HepG2 (cell line): Measurements from ENCODE around the gene NOTUM. TPM values are rescaled to one million over a fixed set of nuclear protein-coding genes. Genes with fewer than 3 reads are reported as not detected.

Experiments used
- CBX5 ChIP-seq: sonication (generic); formaldehyde crosslinking; IDR thresholded peaks from 2 replicates; pipeline ENCODE4 v1.4.0; 2020; ENCODE audit warnings: missing genetic modification reagents, borderline replicate concordance
- MAZ ChIP-seq, 2 experiments: sonication (generic) in 1 of 2; formaldehyde crosslinking in 1 of 2; IDR thresholded peaks; 2 replicates each; pipeline versions ENCODE4 v1.5.0 to v1.6.1; 2012 to 2020; ENCODE audit warnings: low read depth in 2 of 2, mild to moderate bottlenecking in 2 of 2, borderline replicate concordance in 1 of 2, improper control_type of control experiment in 1 of 2, low read length in 1 of 2, missing genetic modification reagents in 1 of 2, moderate library complexity in 1 of 2
- NR2F2 ChIP-seq: IDR thresholded peaks from 2 replicates; pipeline ENCODE4 v1.6.1; 2012; ENCODE audit warnings: low read depth, inconsistent platforms, borderline replicate concordance
- RORA ChIP-seq: sonication (generic); formaldehyde crosslinking; IDR thresholded peaks from 2 replicates; pipeline ENCODE4 v1.5.0; 2020; ENCODE audit warnings: mild to moderate bottlenecking, missing genetic modification reagents, moderate library complexity
- SP2 ChIP-seq: sonication (generic); formaldehyde crosslinking; IDR thresholded peaks from 2 replicates; pipeline ENCODE4 v1.5.1; 2020; ENCODE audit warnings: mild to moderate bottlenecking, missing genetic modification reagents
- SPEN ChIP-seq: sonication (generic); formaldehyde crosslinking; IDR thresholded peaks from 2 replicates; pipeline ENCODE4 v1.5.1; 2020; ENCODE audit warnings: low read depth, mild to moderate bottlenecking, missing genetic modification reagents
- SRF ChIP-seq: IDR thresholded peaks from 2 replicates; pipeline ENCODE4 v1.6.1; 2011; ENCODE audit warnings: mild to moderate bottlenecking, low read depth, low read length, moderate library complexity
- STAG1 ChIP-seq: sonication (generic); formaldehyde crosslinking; IDR thresholded peaks from 2 replicates; pipeline ENCODE4 v1.4.0; 2020; ENCODE audit warnings: missing genetic modification reagents
- THYN1 ChIP-seq: sonication (generic); formaldehyde crosslinking; IDR thresholded peaks from 2 replicates; pipeline ENCODE4 v1.8.1; 2023; ENCODE audit warnings: low read depth, mild to moderate bottlenecking, moderate library complexity, missing genetic modification reagents, borderline replicate concordance
- ZFP36L1 ChIP-seq: sonication (generic); formaldehyde crosslinking; IDR thresholded peaks from 2 replicates; pipeline ENCODE4 v1.8.0; 2022; ENCODE audit warnings: mild to moderate bottlenecking, missing genetic modification reagents, moderate library complexity
- ZFP62 ChIP-seq: sonication (generic); formaldehyde crosslinking; IDR thresholded peaks from 2 replicates; pipeline ENCODE4 v1.4.0; 2020; ENCODE audit warnings: missing genetic modification reagents
- ZFY ChIP-seq: sonication (generic); formaldehyde crosslinking; IDR thresholded peaks from 2 replicates; pipeline ENCODE4 v1.4.0; 2020; ENCODE audit warnings: missing genetic modification reagents
- ZNF121 ChIP-seq: sonication (generic); formaldehyde crosslinking; IDR thresholded peaks from 2 replicates; pipeline ENCODE4 v1.5.0; 2020; ENCODE audit warnings: mild to moderate bottlenecking, missing genetic modification reagents
- ZNF205 ChIP-seq: IDR thresholded peaks from 2 replicates; pipeline ENCODE4 v1.6.1; 2018; ENCODE audit warnings: missing biosample characterization, missing genetic modification reagents
- ZNF234 ChIP-seq: sonication (generic); formaldehyde crosslinking; conservative IDR thresholded peaks from 2 replicates; pipeline ENCODE4 v1.5.1; 2020; ENCODE audit warnings: mild to moderate bottlenecking, missing genetic modification reagents
- ZNF510 ChIP-seq: sonication (generic); formaldehyde crosslinking; IDR thresholded peaks from 2 replicates; pipeline ENCODE4 v1.4.0; 2020; ENCODE audit warnings: low read depth, mild to moderate bottlenecking, missing genetic modification reagents
- ZNF782 ChIP-seq: sonication (generic); formaldehyde crosslinking; IDR thresholded peaks from 2 replicates; pipeline ENCODE4 v1.4.0; 2020; ENCODE audit warnings: missing genetic modification reagents, mild to moderate bottlenecking, borderline replicate concordance
- ZNF816 ChIP-seq: sonication (generic); formaldehyde crosslinking; IDR thresholded peaks from 2 replicates; pipeline ENCODE4 v1.8.0; 2022; ENCODE audit warnings: missing genetic modification reagents, mild to moderate bottlenecking, borderline replicate concordance
- ZNF839 ChIP-seq: sonication (generic); formaldehyde crosslinking; IDR thresholded peaks from 2 replicates; pipeline ENCODE4 v1.4.0; 2020; ENCODE audit warnings: missing genetic modification reagents, mild to moderate bottlenecking, borderline replicate concordance
- ZNF878 ChIP-seq: sonication (generic); formaldehyde crosslinking; IDR thresholded peaks from 2 replicates; pipeline ENCODE4 v1.8.1; 2023; ENCODE audit warnings: mild to moderate bottlenecking, missing genetic modification reagents, moderate library complexity
- polyA plus RNA-seq, 8 experiments: library from polyadenylated mRNA; depleted of rRNA in 3 of 8; stranded (reverse) in 7 of 8; unstranded in 1 of 8; fragments of >200 nt; fragmentation: Illumina TruSeq in 4 of 8; extraction: Trizol in 4 of 8; gene quantifications; 2 replicates each; pipeline versions ENCODE4 v1.2.1 to v1.2.3, GENCODE V29; 2011 to 2016; ENCODE audit warnings: low read depth in 4 of 8, missing spikeins in 1 of 8, mixed read lengths in 1 of 8; ENCODE audit not compliant: insufficient read depth in 1 of 8
- total RNA-seq, 5 experiments: library from RNA; depleted of rRNA; stranded (reverse); fragments of >200 nt; fragmentation: Illumina TruSeq; extraction: Trizol; gene quantifications; 2 replicates each; pipeline ENCODE4 v1.2.3, GENCODE V29; 2016; ENCODE audit warnings: low read depth in 1 of 5
- TF ChIP-seq, protein P1 (sequence below): sonication (generic); formaldehyde crosslinking; IDR thresholded peaks from 2 replicates; pipeline ENCODE4 v1.4.0; 2020; ENCODE audit warnings: mild to moderate bottlenecking, missing genetic modification reagents
- TF ChIP-seq, protein P2 (sequence below): sonication (generic); formaldehyde crosslinking; IDR thresholded peaks from 2 replicates; pipeline ENCODE4 v1.5.0; 2020; ENCODE audit warnings: missing genetic modification reagents
- TF ChIP-seq, protein P3 (sequence below): sonication (generic); formaldehyde crosslinking; IDR thresholded peaks from 2 replicates; pipeline ENCODE4 v1.9.0; 2021; ENCODE audit warnings: missing genetic modification reagents, mild to moderate bottlenecking, borderline replicate concordance
- TF ChIP-seq, protein P4 (sequence below): sonication (generic); formaldehyde crosslinking; IDR thresholded peaks from 2 replicates; pipeline ENCODE4 v1.4.0; 2020; ENCODE audit warnings: mild to moderate bottlenecking, missing genetic modification reagents
- TF ChIP-seq, protein P5 (sequence below): sonication (generic); formaldehyde crosslinking; IDR thresholded peaks from 2 replicates; pipeline ENCODE4 v1.5.0; 2020; ENCODE audit warnings: missing genetic modification reagents

The NOTUM gene
- total and polyA plus RNA-seq, 2 of the 13 experiments (the other 11 are each of a cell fraction or from before 2014, with no cell fraction given), result 150 to 160 TPM

DNA sequence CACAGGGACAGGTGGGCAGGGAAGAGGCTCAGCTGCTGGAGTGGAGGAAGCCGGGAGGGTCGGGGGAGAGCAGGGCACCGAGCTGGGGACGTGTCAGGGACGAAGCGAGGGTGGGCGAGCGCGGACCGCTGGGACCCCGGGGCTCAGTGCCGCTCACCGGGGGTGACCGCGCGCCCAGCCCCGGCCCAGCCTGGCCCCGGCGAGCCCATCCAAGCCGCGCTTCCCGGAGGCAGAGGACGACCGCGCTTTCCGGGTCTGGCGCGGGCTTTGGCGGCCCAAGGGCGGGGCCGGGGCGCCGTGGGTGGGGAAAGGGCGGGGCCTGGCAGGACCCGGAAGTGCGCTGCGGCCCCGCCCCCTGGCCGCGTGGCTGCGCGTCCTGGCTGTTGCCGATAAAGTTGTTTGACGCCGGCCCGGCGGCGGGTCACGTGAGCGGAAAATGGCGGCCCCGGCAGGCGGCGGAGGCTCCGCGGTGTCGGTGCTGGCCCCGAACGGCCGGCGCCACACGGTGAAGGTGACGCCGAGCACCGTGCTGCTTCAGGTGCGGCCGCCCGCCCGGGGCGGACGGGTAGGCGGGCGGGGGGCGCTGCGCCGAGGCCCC lies 16.3 kb upstream of the NOTUM start, which contains the start of gene ASPSCR1 (continued):
- TF ChIP-seq, protein P1, sequence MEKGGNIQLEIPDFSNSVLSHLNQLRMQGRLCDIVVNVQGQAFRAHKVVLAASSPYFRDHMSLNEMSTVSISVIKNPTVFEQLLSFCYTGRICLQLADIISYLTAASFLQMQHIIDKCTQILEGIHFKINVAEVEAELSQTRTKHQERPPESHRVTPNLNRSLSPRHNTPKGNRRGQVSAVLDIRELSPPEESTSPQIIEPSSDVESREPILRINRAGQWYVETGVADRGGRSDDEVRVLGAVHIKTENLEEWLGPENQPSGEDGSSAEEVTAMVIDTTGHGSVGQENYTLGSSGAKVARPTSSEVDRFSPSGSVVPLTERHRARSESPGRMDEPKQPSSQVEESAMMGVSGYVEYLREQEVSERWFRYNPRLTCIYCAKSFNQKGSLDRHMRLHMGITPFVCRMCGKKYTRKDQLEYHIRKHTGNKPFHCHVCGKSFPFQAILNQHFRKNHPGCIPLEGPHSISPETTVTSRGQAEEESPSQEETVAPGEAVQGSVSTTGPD (CRISPR knock-in tag), result no peak
- TF ChIP-seq STAG1 (CRISPR knock-in tag), result peak; percentile 2; the same call in 1 of the 2 replicates
- TF ChIP-seq ZNF839 (CRISPR knock-in tag), result no peak
- peak; percentile 92 for TF ChIP-seq SPEN (CRISPR knock-in tag)
- peak; percentile 74; the same call in 1 of the 2 replicates for TF ChIP-seq ZNF205
- 0 out of 2 replicates have a peak, but pooled peaks have one; percentile 3 for TF ChIP-seq ZFP62 (CRISPR knock-in tag)
- TF ChIP-seq, protein P2, sequence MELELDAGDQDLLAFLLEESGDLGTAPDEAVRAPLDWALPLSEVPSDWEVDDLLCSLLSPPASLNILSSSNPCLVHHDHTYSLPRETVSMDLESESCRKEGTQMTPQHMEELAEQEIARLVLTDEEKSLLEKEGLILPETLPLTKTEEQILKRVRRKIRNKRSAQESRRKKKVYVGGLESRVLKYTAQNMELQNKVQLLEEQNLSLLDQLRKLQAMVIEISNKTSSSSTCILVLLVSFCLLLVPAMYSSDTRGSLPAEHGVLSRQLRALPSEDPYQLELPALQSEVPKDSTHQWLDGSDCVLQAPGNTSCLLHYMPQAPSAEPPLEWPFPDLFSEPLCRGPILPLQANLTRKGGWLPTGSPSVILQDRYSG (CRISPR knock-in tag), result no peak
- no peak for TF ChIP-seq CBX5 (CRISPR knock-in tag)
- TF ChIP-seq RORA (CRISPR knock-in tag), result no peak
- TF ChIP-seq MAZ (IDR thresholded peaks at IDR 0.05; ENCODE audit: borderline replicate concordance, low read depth, low read length), result peak; percentile 93
- peak; percentile 98 for TF ChIP-seq MAZ (CRISPR knock-in tag; IDR thresholded peaks at IDR 0.05; ENCODE audit: low read depth)
- TF ChIP-seq SP2 (CRISPR knock-in tag), result peak; percentile 65
- TF ChIP-seq ZNF234 (CRISPR knock-in tag), result no peak
- no peak for TF ChIP-seq ZNF878 (CRISPR knock-in tag)
- peak; percentile 80; the same call in 1 of the 2 replicates for TF ChIP-seq ZFY (CRISPR knock-in tag)
- TF ChIP-seq, protein P3, sequence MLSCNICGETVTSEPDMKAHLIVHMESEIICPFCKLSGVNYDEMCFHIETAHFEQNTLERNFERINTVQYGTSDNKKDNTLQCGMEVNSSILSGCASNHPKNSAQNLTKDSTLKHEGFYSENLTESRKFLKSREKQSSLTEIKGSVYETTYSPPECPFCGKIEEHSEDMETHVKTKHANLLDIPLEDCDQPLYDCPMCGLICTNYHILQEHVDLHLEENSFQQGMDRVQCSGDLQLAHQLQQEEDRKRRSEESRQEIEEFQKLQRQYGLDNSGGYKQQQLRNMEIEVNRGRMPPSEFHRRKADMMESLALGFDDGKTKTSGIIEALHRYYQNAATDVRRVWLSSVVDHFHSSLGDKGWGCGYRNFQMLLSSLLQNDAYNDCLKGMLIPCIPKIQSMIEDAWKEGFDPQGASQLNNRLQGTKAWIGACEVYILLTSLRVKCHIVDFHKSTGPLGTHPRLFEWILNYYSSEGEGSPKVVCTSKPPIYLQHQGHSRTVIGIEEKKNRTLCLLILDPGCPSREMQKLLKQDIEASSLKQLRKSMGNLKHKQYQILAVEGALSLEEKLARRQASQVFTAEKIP (CRISPR knock-in tag), result no peak
- TF ChIP-seq ZNF121 (CRISPR knock-in tag), result peak; percentile 54; the same call in 1 of the 2 replicates
- TF ChIP-seq, protein P4, sequence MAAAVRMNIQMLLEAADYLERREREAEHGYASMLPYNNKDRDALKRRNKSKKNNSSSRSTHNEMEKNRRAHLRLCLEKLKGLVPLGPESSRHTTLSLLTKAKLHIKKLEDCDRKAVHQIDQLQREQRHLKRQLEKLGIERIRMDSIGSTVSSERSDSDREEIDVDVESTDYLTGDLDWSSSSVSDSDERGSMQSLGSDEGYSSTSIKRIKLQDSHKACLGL (CRISPR knock-in tag), result peak; percentile 95
- no peak for TF ChIP-seq NR2F2
- TF ChIP-seq ZFP36L1 (CRISPR knock-in tag), result no peak
- TF ChIP-seq, protein P5, sequence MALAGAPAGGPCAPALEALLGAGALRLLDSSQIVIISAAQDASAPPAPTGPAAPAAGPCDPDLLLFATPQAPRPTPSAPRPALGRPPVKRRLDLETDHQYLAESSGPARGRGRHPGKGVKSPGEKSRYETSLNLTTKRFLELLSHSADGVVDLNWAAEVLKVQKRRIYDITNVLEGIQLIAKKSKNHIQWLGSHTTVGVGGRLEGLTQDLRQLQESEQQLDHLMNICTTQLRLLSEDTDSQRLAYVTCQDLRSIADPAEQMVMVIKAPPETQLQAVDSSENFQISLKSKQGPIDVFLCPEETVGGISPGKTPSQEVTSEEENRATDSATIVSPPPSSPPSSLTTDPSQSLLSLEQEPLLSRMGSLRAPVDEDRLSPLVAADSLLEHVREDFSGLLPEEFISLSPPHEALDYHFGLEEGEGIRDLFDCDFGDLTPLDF (CRISPR knock-in tag), result peak; percentile 57; the same call in 1 of the 2 replicates
- TF ChIP-seq ZNF816 (CRISPR knock-in tag), result no peak
- TF ChIP-seq ZNF510, result 0 out of 2 replicates have a peak, but pooled peaks have one; percentile 20
- TF ChIP-seq SRF, result no peak
- TF ChIP-seq ZNF782, result no peak
- peak; percentile 69; the same call in 1 of the 2 replicates for TF ChIP-seq THYN1 (CRISPR knock-in tag)
